ENCODE measurements around the gene CCNF.
A peak's percentile ranks its signal among the peaks of the same experiment; 100 is the strongest.

The CCNF gene

DNA sequence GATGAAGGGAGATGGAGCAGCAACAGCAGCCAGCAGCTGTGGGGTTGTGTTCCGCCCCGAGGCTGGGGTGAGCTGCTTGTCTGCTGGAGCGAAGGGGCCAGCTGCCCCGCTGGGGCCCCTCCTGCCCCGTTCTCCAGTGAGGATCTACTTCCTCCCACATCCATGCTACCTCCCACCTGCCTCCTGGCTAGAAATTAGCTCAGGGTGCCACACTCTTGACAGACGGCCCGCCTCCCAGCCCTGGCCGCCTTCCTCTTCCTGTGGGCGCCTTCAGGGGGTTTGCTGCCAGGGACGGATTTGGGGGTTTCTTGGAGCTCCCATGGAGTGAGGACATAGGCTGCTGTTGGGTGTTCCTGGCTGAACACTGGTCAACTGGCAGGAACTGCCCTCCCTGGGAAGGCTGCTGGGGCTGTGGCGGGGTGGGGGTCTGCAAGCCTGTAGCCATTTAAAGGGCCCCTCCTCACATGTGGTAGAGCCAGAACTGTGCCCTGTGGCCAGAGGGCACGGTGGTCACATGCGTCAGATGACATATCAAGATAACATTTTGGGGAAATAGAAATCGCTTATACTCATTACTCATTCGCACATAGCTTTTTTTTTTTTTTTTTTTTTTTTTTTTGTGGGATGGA is 58.8 kb downstream of the CCNF start:
- no peak for DNase-seq

DNA sequence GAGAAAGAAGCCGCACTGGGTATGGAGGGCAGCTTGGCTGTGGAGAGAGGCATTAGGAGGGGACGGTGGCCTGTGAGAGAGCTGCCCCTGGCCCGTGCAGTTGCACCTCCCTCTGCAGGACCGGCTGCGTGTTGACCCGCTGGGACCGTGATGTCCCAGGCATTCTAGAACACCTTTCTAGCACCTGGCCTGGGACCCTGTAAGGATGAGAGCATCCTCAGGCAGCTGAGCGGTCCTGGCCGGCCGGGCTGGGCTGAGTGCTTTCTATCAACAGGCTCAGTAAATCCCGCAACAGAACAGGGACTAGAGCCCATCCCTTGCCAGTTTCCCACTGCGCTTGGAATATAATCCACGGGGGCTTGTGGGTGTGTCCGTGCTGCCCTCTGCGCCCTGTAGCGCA is 60.3 kb downstream of the CCNF start:
- no peak for DNase-seq

DNA sequence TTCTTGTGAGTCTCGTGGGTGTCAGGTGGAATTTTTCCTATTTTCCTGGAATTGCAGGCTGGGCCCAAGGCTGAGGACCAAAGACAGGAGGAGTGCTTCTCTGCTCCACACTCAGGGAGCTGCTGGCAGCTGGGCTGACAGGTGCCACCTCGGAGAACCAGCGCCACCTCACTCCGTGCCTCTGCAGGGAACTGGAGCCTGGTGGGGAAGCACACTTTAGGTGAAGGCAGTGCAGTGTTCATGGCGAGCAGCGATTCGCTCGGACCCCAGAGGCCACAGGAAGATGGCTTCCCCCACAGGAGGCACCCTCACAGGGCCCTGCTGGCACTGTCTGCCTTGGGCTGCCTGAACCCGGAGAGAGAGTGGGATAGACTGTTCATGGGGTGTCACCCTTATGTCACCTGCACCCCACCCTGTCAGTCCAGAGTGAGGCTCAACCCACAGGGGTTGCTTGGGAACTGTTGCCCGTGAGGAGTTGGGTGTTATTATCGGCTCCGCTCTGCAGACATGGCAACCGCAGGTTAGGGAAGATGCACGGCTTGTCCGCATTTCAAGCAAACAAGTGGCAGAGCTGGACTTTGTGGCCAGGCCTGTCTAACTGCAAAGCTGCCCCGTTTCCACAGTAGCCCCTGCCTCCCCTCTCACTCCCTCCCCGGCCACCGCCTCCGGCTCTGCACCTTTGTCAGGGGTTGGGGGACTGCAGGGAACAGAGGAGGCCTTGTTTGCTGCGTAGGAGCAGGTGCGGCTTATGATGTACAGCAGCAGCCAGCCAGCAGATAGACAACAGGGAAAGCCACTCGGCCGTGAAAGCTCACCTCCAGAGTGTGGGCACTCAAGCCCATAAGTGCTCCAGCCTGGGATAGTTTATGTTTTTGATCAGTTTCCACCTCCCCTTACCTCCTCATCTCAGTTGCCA is 61.2 kb downstream of the CCNF start:
- DNase-seq, result no peak

DNA sequence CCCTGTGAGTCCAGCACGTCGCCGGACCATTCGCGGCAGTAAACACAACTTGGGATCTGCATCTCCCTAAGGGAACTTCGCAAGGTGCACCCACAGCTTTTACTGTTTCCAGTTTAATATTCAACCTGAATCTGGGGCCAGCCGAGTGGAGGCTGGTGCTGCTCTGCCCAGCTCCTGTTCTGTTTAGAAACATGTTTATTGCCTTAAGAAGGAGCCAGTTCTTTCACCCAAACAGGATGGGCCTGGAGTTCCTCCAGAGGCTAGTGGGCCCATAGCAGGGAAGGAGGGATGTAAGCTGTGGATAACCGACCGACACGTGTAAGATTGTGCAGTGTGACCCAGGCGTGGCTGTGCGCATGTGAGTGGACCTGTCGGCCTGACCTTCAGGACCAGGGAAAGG is 63.0 kb downstream of the CCNF start:
- no peak for DNase-seq

DNA sequence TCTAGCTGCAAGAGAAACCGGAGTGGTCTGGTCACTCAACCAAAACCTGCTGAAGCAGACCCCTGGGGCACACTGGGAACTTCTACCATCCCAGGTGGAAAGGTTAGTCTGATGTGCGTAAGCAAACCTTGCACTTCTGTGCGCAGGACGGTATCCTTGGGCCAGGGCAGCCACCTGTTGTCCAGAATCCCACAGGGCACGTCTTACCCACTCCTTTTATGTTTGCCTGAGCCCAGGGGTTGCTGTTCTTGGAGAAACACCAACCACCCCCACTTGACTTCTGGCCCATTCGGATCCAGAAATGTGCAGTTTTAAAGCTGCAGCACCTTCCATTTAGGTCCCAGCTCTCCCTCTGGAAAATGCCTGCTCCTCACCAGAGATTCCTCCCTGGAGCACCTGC is 64.4 kb downstream of the CCNF start:
- DNase-seq, result no peak

DNA sequence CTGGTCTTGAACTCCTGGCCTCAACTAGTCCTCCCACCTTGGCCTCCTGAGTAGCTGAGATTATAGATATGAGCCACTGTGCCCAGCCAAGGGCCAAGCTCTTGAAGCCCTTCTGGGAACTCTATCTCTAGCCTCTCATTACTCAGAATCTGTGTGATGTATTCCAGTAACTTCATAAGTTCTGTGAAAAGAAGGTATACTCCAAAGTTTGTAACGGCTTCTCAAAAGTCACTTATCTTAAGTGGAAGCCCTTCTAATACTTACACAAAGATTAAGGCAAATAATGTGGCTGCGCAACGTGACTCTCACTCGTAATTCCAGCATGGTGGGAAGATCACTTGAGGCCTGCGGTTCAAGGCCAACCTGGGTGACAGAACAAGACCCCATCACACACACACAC is 65.4 kb downstream of the CCNF start:
- DNase-seq, result no peak

DNA sequence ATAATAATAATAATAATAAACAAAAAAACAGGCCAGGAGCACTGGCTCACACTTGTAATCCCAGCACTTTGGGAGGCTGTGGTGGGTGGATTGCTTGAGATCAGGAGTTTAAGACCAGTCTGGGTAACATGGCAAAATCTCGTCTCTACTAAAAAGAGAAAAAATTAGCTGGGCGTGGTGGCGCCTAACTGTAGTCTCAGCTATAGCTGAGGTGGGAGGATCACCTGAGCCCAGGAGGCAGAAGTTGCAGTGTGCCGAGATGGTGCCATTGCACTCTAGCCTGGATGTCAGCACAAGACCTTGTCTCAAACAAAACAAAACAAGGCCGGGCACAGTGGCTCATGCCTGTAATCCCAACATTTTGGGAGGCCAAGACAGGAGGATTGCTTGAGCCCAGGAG is 65.8 kb downstream of the CCNF start:
- DNase-seq, result no peak

DNA sequence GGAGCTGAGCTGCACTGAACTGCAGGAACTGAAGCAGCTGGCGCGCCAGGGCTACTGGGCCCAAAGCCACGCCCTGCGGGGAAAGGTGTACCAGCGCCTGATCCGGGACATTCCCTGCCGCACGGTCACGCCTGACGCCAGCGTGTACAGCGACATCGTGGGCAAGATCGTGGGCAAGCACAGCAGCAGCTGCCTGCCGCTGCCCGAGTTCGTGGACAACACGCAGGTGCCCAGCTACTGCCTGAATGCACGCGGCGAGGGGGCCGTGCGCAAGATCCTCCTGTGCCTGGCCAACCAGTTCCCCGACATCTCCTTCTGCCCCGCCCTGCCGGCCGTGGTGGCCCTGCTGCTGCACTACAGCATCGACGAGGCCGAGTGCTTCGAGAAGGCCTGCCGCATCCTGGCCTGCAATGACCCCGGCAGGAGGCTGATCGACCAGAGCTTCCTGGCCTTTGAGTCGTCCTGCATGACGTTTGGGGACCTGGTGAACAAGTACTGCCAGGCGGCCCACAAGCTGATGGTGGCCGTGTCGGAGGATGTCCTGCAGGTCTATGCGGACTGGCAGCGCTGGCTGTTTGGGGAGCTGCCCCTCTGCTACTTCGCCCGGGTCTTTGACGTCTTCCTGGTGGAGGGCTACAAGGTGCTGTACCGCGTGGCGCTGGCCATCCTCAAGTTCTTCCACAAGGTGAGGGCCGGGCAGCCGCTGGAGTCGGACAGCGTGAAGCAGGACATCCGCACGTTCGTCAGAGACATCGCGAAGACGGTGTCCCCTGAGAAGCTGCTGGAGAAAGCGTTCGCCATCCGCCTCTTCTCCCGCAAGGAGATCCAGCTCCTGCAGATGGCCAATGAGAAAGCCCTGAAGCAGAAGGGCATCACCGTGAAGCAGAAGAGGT is 67.2 kb downstream of the CCNF start:
- DNase-seq, result no peak

DNA sequence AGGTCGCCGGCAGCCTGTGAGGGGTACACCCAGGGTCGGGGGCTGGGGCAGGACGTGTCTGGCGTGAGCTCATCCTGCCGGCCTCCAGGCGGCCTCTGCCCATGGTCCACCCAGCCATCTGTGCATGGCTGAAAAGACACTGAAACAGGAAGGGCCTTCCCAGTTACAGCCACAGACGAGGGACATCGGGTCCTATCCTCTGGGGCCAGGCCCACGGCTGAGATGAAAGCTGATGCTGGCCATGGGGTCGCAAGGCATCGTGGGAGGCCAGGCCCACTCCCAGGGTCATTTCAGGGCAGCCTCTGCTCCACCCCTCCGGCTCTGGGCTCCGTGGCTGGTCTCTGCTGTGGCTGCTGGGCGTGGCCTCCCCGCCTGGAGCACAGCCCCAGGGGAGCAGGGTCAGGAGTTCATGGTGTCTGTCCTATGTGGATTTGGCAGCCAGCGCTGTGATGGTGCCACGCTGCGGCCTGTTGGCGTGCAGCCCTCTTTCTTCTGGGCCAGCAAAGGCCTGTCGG is 67.9 kb downstream of the CCNF start:
- DNase-seq, result no peak

DNA sequence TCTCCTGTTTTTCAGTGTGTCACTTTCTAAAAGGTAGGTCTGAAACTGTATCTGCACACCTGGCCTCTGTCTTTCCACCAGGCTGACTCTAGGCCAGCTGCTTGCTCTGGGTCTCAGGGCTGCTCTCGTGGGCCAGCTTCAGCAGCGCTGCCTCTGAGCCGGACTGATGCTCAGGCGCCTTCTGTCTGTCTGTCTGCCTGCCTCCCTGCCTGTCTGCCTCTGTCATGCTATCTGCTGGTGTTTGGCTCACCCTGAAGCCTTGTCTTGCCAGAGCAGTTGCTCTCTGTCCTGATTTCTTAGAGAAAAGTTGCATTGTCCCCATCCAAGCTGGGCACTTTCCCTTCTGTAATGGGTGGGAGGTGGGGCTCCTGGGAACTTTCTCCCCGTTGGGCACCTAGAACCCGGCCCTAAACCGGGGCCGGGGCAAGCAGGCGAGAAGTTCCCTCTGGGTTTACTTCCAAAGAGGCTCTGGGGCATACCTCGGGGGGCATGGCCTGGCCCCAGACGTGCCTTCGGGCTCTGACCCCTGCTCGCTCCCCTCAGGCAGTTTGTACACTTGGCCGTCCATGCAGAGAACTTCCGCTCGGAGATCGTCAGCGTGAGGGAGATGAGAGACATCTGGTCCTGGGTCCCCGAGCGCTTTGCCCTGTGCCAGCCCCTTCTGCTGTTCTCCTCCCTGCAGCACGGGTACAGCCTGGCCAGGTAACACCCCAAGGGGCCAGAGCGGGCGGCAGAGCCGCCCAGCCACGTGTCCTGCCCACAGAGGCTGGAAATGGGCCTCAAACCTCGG is 68.6 kb downstream of the CCNF start:
- DNase-seq, result no peak

DNA sequence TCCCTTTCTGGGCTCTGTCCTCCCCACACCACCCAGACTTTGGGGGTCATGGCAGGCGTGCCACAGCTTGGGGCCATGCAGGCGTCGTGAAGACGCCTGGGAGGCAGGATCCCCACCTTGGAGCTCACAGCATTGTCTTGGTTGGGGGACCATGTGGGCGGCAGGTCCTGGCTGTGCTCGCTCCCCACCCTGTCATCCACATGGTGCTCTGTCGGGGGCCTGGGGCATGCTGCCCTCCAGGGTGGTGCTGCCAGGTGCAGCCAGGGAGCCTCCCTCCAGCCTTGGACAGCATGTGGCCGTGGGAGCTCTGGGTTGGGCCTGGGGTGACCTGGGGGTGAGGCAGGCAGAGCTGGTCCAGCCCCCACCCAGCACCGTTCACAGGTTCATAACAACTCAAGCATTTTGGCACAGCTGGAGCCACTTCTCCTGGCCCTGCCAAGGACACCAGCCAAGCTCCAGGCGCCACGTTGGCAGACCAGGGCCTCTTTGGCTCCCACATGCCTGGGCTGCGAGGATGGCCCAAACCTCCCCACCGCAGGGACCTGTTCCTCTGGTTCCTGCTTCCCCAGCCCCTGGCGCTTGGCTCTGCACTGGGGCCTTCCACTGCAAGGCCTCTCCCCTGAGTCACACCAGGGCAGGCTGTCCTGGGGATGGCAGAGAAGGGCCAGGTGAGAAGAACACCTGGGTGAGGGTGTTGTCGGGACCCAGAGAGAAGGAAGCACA is 69.4 kb downstream of the CCNF start:
- DNase-seq, result no peak

DNA sequence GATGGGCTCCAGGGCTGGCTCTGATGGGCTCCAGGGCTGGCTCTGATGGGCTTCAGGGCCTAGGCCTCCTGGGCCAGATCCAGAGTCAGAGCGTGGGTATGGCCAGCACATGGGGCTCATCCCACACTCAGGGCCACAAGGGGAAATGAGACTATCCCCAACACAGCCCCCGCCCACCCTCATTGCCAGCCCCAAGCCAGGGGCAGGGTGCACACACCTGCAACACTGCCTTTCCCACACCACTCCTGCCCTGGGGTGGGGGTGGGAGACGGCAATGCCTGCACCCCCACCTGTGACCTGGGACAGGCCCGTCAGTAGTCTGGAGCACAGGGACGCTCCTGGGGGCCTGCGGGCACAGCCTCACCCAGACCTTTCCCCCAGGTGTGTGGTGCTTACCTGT is 70.2 kb downstream of the CCNF start:
- no peak for DNase-seq

DNA sequence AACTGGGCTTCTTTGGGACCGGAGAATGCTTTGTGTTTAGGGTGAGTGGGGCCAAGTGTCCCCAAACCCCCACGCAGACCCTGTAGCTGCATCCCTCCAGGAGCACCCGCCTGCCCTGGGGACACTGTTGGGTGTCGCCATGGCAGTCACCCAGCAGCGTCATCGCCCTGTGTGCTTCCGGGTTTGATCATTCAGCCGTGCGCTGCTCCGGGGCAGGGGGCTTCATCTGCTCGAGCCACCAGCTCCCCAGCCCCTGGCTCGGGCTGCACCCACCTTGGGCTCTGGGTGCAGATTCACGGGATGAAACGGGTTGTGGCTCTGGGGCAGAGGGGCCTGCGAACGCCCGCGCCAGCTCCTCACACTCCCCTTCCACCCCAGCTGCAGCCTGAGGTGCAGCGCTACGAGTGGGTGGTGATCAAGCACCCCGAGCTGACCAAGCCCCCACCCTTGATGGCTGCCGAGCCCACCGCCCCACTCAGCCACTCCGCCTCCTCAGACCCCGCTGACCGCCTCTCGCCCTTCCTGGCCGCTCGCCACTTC is 70.7 kb downstream of the CCNF start:
- no peak for DNase-seq

DNA sequence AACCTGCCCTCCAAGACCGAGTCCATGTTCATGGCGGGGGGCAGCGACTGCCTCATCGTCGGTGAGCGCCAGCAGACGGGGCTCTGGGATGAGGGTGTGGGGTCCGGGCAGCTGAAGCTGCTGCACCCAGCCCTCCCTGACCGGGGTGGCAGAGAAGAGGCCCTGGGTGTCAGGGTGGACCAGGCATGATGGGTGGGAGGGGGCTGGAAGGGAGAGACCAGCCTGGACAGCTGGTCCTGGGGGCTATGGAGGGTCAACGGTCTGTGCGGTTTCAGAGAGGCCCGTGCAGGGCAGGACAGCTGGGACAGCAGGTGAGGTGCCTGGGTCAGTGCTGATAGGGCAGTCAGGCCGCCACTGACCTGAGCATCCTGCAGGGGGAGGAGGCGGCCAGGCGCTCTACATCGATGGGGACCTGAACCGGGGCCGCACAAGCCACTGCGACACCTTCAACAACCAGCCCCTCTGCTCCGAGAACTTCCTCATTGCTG is 71.2 kb downstream of the CCNF start:
- DNase-seq, result no peak

DNA sequence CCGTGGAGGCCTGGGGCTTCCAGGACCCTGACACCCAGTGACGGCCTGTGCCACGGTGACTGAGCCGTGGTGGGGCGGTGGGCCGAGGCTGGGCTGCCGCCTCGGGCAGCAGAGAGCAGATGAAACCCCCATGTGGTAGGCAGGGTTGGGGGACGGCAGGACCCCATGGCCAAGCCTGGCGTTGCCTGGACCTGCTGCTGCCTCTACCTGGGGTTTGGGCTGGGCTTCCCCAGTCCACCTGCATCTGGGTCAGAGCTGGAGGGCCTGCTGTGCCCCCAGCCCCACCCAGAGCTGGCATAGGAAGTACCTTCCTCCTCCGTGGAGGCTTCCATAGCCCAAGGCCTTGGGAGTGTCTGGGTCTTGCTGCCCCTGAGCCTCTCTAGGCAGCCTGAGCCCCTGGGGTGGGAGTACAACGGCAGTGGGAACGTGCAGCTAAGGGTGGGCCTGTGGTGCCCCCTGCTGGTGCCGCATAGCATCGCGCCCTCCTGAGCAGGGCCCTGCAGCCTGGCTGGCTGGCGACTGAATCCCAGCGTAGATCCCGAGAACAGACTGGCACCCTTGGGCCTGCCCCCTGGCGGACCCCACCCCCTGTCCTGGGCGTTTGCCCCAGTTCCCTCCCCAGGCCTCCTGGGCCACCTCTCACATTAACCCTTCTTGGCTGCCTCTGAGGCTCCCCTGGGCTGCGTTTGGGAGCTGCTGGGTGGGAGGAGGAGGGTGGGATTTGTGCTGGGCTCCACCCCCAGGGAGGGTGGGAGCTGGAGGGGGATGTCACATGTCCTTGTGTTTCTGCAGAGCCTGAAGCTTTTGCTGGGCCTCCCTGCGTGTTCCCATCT is 71.9 kb downstream of the CCNF start:
- DNase-seq, result peak; percentile 58

DNA sequence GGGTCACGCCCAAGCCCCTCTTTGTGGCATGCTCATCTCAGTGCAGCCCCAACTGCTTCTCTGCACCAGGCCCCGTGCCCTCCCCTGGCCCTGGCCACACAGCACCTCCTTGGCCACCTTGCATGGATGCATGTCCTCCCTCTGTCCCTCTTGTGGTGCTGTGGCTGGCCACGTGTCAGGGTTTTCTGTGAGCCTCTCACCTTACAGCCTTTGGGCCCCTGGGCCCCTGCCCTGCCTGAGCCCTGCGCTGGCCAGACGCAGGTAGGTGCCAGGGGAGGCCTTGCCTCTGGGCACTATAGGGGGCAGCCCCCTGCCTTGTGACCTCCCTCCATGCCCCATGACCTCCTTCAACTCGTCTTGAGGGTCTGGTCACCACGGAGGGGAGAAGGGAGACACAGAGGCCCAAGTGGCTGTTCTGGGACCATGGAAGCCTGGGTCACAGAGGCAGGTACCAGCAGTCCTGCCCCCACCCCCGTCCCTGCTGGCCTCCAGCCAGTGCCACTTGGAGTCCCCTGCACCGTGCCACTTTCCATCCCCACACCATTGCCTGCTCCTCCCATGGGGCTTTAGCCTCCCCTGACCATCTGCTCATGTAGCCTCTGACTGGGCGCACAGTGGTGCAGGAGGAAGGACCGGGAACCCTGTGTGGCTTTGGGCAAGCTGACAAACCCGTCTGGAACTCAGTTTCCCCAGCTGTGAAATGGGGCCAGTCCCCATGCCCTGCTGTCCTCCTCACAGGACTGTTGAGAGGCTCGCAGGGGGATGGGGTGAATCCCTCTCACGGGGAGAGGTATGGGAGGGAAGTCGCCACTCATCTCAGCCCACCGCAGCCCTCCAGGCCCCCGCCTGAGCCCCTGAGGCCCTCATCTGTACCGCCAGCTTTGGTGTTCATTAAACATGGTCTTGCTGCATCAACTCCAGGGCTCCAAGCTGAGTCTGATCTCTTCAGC is 73.0 kb downstream of the CCNF start:
- DNase-seq, result no peak

DNA sequence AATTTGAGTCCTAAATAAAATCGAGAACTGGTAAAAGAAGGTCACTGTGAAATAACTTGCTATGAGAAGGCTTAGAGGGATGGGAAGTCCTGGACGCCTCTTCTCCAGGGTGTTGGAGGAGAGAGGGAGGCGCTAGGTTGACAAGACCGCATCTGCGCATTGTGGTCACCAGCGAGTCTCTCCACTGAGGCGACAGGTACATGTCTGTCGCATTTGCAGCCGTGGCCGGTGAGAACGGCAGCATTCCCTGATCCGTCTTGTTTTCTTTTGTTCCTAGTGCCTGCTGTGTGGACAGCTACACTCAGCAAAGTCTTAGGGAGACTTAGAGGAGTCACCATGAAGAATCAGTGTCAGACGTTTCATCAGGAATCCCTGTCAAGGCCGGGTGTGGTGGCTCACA is 76.4 kb downstream of the CCNF start:
- DNase-seq, result no peak

DNA sequence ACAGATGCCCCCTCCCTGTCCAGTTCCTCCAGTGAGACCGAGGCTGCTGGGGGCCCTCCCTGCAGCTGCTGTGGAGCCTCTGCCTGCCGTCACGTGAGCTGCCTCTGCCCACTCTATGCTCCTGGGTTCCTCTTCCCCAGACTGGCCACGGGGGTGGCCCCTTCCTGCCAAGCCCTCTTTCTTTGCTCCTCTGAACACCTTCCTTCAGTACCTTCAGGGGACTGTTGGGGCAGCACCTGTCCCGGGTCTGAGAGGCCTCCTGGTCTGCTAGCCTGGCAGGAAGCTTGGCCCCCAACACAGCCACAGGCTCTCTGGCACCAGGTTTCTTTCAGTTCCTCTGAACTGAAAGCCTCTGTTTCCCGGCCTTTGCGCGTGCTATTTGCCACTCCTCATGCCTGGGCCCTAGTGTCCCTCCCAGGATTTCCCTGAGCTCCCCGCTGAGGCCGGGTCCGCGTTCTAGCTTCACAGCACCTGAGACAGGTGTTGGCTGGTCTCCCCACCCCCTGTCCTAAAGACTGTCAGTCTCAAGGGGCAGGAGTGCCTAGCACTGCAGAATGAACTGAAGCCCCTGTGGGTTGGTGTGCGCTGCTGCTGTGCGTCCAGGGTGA is 77.9 kb downstream of the CCNF start:
- DNase-seq, result no peak

DNA sequence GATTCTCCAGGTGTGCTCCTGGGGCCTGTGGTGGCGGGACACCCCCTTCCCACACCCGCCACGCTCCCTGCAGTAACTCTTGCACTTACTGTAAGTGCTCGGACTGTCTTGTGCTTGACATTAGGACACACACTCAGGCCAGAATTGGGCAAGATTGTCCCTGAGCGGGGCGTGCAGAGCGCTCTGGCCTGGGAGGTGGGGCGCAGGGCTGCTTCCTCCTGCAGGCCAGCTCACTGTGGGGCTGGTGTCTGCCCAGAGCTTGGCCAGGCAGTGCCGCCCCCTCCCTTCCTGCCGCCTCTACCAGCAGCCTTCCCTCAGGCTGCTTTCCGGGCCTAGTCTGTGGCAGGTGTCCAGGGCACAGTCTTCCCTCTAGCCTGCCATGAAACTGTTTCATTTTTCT is 78.4 kb downstream of the CCNF start:
- no peak for DNase-seq
